Measurements from ENCODE around the gene SLC38A9. TPM values are rescaled to one million over a fixed set of nuclear protein-coding genes. Genes with fewer than 3 reads are reported as not detected.
A peak's percentile ranks its signal among the peaks of the same experiment; 100 is the strongest.

SLC38A9 gene
- total and polyA plus RNA-seq, 2 donors (not counting 1 experiment from before 2014, with no cell fraction given) = 18.1 to 49.7 TPM

DNA sequence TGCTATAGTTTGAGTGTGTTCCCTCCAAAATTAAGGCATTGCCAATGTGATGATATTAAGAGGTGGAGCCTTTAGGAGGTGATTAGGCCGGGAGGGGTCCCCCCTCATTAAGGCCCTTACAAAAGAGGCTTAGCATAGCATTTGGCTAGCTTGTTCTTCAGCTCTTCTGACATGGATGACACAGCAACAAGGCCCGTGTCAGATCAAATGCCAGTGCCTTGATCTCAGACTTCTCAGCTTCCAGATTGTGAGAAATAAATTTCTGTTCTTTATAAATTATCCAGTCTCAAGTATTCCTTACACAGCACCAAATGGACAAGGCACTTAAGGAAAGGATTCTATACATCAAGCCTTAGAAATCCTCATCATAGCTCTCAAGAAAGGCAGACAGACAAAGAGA lies 31.8 kb downstream of the SLC38A9 start:
- Histone ChIP-seq H3K27me3 (ENCODE audit: control insufficient read depth, insufficient read depth, low read length) (no peaks in the 10 kb centered on the region), H3K4me3 (replicated peaks in 1 of 4; ENCODE audit: control extremely low read depth in 1 of 4, insufficient read depth in 1 of 4, low read depth in 3 of 4, low read length in 4 of 4) (no peak overlapping the region), H3K79me2 (ENCODE audit: control insufficient read depth, insufficient read depth, low read length) (no peaks in the 10 kb centered on the region), H4K20me1 (ENCODE audit: control insufficient read depth, extremely low read depth, insufficient read depth, low read length) (no peaks in the 10 kb centered on the region), H3K4me1 (ENCODE audit: control insufficient read depth, extremely low read depth, insufficient read depth, low read length) (no peaks in the 10 kb centered on the region), H3K9me3 (ENCODE audit: control insufficient read depth, insufficient read depth, low read depth, low read length) (no peaks in the 10 kb centered on the region), H3K4me2 (ENCODE audit: extremely low read depth, insufficient read depth, low read length) (no peak overlapping the region), H3K9ac (ENCODE audit: insufficient read depth, low read length) (no peak overlapping the region), H2AFZ (ENCODE audit: low read length) (no peak overlapping the region), H3K36me3 (ENCODE audit: control insufficient read depth, insufficient read depth, low read length) (no peaks in the 10 kb centered on the region), H3K27ac (ENCODE audit: insufficient read depth, low read length) (no peak overlapping the region)
- TF ChIP-seq, protein P1, sequence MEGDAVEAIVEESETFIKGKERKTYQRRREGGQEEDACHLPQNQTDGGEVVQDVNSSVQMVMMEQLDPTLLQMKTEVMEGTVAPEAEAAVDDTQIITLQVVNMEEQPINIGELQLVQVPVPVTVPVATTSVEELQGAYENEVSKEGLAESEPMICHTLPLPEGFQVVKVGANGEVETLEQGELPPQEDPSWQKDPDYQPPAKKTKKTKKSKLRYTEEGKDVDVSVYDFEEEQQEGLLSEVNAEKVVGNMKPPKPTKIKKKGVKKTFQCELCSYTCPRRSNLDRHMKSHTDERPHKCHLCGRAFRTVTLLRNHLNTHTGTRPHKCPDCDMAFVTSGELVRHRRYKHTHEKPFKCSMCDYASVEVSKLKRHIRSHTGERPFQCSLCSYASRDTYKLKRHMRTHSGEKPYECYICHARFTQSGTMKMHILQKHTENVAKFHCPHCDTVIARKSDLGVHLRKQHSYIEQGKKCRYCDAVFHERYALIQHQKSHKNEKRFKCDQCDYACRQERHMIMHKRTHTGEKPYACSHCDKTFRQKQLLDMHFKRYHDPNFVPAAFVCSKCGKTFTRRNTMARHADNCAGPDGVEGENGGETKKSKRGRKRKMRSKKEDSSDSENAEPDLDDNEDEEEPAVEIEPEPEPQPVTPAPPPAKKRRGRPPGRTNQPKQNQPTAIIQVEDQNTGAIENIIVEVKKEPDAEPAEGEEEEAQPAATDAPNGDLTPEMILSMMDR (conservative IDR thresholded peaks at IDR 0.05 in 1 of 2, IDR thresholded peaks at IDR 0.05 in 1 of 2; ENCODE audit: low read depth in 1 of 2, low read length in 2 of 2) = no peak
- no peak for TF ChIP-seq EZH2 (IDR thresholded peaks at IDR 0.05; ENCODE audit: low read length, missing control alignments)
- peak in 1 of 2 donors; percentile 11 for DNase-seq (ENCODE audit: low read depth in 2 of 2)

DNA sequence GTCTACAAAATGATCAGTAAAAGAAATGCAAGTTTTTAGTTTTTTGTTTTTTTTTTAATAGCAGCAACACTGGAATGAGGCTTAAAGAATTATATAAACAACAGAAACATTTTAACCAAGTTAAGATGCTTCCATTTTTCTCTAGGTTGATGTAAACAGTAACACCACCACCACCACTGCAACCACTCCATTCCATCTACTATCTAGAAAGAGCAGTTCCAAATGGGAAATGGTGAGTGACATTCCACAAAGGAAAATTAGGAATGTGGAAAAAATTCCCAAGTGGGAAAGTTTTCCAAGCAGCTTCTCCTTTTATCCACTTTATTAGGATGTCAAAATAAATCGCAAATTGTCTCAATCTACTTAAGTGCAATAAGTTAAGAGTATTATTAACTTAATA lies 32.6 kb downstream of the SLC38A9 start:
- Histone ChIP-seq H3K36me3 (ENCODE audit: control insufficient read depth, insufficient read depth, low read length) (no peaks in the 10 kb centered on the region), H3K4me3 (replicated peaks in 1 of 4; ENCODE audit: control extremely low read depth in 1 of 4, insufficient read depth in 1 of 4, low read depth in 3 of 4, low read length in 4 of 4) (no peak overlapping the region), H3K27me3 (ENCODE audit: control insufficient read depth, insufficient read depth, low read length) (no peaks in the 10 kb centered on the region), H2AFZ (ENCODE audit: low read length) (no peak overlapping the region), H3K27ac (ENCODE audit: insufficient read depth, low read length) (no peak overlapping the region), H3K4me2 (ENCODE audit: extremely low read depth, insufficient read depth, low read length) (no peak overlapping the region), H4K20me1 (ENCODE audit: control insufficient read depth, extremely low read depth, insufficient read depth, low read length) (no peaks in the 10 kb centered on the region), H3K9ac (ENCODE audit: insufficient read depth, low read length) (no peak overlapping the region), H3K4me1 (ENCODE audit: control insufficient read depth, extremely low read depth, insufficient read depth, low read length) (peaks cover 2% of the 10 kb centered on the region), H3K79me2 (ENCODE audit: control insufficient read depth, insufficient read depth, low read length) (no peaks in the 10 kb centered on the region), H3K9me3 (ENCODE audit: control insufficient read depth, insufficient read depth, low read depth, low read length) (no peaks in the 10 kb centered on the region)
- TF ChIP-seq, protein P1 (conservative IDR thresholded peaks at IDR 0.05 in 1 of 2, IDR thresholded peaks at IDR 0.05 in 1 of 2; ENCODE audit: low read depth in 1 of 2, low read length in 2 of 2) = no peak
- no peak for TF ChIP-seq EZH2 (IDR thresholded peaks at IDR 0.05; ENCODE audit: low read length, missing control alignments)
- peak in 1 of 2 donors; percentile 36 for DNase-seq (ENCODE audit: low read depth in 2 of 2)

DNA sequence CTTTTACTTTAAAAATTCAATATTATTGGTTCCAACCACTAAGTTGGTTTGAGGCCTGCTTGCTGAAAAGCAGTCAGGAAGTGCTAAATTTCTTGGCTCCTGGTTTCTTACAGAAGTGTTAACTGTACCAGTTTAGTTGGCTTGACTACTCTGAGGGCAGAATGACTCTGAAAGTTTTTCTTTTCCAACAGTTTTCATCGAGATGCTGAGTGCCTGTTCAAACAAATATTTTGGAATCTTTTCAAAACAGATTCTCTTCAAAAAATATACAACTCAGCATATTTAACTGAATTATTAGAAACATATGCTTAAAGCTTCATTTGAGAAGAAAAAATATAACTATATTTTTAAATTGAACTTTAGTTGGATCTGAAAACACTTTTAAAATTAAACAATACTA lies 37.0 kb downstream of the SLC38A9 start:
- no peak overlapping the region for H2AFZ ChIP-seq (ENCODE audit: low read length)
- no peaks in the 10 kb centered on the region for H3K27me3 ChIP-seq (ENCODE audit: control insufficient read depth, insufficient read depth, low read length)
- no peaks in the 10 kb centered on the region for H3K9me3 ChIP-seq (ENCODE audit: control insufficient read depth, insufficient read depth, low read depth, low read length)
- peaks cover 2% of the 10 kb centered on the region for H3K4me1 ChIP-seq (ENCODE audit: control insufficient read depth, extremely low read depth, insufficient read depth, low read length)
- H3K79me2 ChIP-seq (ENCODE audit: control insufficient read depth, insufficient read depth, low read length) = no peaks in the 10 kb centered on the region
- no peak overlapping the region for H3K9ac ChIP-seq (ENCODE audit: insufficient read depth, low read length)
- no peak overlapping the region for H3K27ac ChIP-seq (ENCODE audit: insufficient read depth, low read length)
- peak; percentile 30 to 47 for DNase-seq (ENCODE audit: low read depth in 2 of 2)
- H3K4me2 ChIP-seq (ENCODE audit: extremely low read depth, insufficient read depth, low read length) = no peak overlapping the region
- TF ChIP-seq EZH2 (IDR thresholded peaks at IDR 0.05; ENCODE audit: low read length, missing control alignments) = no peak
- TF ChIP-seq, protein P1 (conservative IDR thresholded peaks at IDR 0.05 in 1 of 2, IDR thresholded peaks at IDR 0.05 in 1 of 2; ENCODE audit: low read depth in 1 of 2, low read length in 2 of 2) = no peak
- H3K36me3 ChIP-seq (ENCODE audit: control insufficient read depth, insufficient read depth, low read length) = no peaks in the 10 kb centered on the region
- no peak overlapping the region for H3K4me3 ChIP-seq (replicated peaks in 1 of 4; ENCODE audit: control extremely low read depth in 1 of 4, insufficient read depth in 1 of 4, low read depth in 3 of 4, low read length in 4 of 4)
- no peaks in the 10 kb centered on the region for H4K20me1 ChIP-seq (ENCODE audit: control insufficient read depth, extremely low read depth, insufficient read depth, low read length)
